H1 (cell line): Measurements from ENCODE around the gene TEN1. TPM values are rescaled to one million over a fixed set of nuclear protein-coding genes. Genes with fewer than 3 reads are reported as not detected.

Experiments
- CTCF ChIA-PET: fragments of 300-600 bp; sonication (Branson Sonifier 250); formaldehyde crosslinking; loops from one replicate; lab custom pipeline; 2021; ENCODE audit not compliant: partially characterized antibody; lab: Charles Lee
- POLR2A ChIA-PET: fragments of 300-600 bp; sonication (Branson Sonifier 250); formaldehyde crosslinking; loops from one replicate; lab custom pipeline; 2021; ENCODE audit warnings: inconsistent platforms; ENCODE audit not compliant: partially characterized antibody; lab: Charles Lee
- DNase-seq, 2 experiments: peaks; one replicate each; pipeline versions ENCODE4 v3.0.0 to v3.0.0-alpha.2; 2010 to 2022; ENCODE audit warnings: low spot score in 2 of 2, low read depth in 1 of 2, mixed read lengths in 1 of 2
- FAIRE-seq: peaks from 2 replicates; lab custom pipeline; 2011; peaks lifted over from hg19 to GRCh38; lab: Jason Lieb, UNC
- H2AFZ ChIP-seq: 2 replicates; pipeline ENCODE4 v1.8.1; 2012; ENCODE audit warnings: low read length, inconsistent platforms
- H2AK5ac ChIP-seq: 2 replicates; pipeline ENCODE4 v1.6.1; 2013; ENCODE audit warnings: low read depth, low read length
- H2BK120ac ChIP-seq: replicated peaks from 2 replicates; pipeline ENCODE3; 2013; ENCODE audit warnings: low read depth, low read length, inconsistent platforms
- H2BK12ac ChIP-seq: 2 replicates; pipeline ENCODE4 v1.6.1; 2013; ENCODE audit warnings: low read depth, low read length
- H2BK15ac ChIP-seq: 2 replicates; pipeline ENCODE4 v1.6.1; 2013; ENCODE audit warnings: low read length
- H2BK20ac ChIP-seq: 2 replicates; pipeline ENCODE4 v1.6.1; 2013; ENCODE audit warnings: low read length
- H2BK5ac ChIP-seq: 2 replicates; pipeline ENCODE4 v1.6.1; 2013; ENCODE audit warnings: low read depth, low read length
- H3K14ac ChIP-seq: 2 replicates; pipeline ENCODE4 v1.6.1; 2013; ENCODE audit warnings: inconsistent platforms; ENCODE audit not compliant: insufficient read length
- H3K18ac ChIP-seq: 2 replicates; pipeline ENCODE4 v1.6.1; 2013; ENCODE audit warnings: low read length; ENCODE audit errors: extremely low read depth
- H3K23ac ChIP-seq: 2 replicates; pipeline ENCODE4 v1.6.1; 2013; ENCODE audit warnings: inconsistent platforms; ENCODE audit not compliant: insufficient read length
- H3K23me2 ChIP-seq: 2 replicates; pipeline ENCODE4 v1.6.1; 2013; ENCODE audit warnings: low read depth, low read length
- H3K27ac ChIP-seq: 2 replicates; pipeline ENCODE4 v1.6.1; 2011; ENCODE audit warnings: low read depth, low read length, inconsistent platforms
- H3K27me3 ChIP-seq, 4 experiments: replicated peaks in 1 of 4; 1 replicate in 1 of 4; 2 replicates in 3 of 4; pipeline versions ENCODE4 v1.6.1 to v1.8.1; 2011 to 2013; ENCODE audit warnings: low read length in 3 of 4, mild to moderate bottlenecking in 3 of 4, inconsistent platforms in 2 of 4, mixed read lengths in 2 of 4, moderate library complexity in 1 of 4; ENCODE audit not compliant: control insufficient read depth in 3 of 4, insufficient read depth in 3 of 4; ENCODE audit errors: extremely low read depth in 1 of 4
- H3K36me3 ChIP-seq, 4 experiments: 2 replicates each; pipeline versions ENCODE4 v1.6.1 to v1.8.1; 2011 to 2013; ENCODE audit warnings: mild to moderate bottlenecking in 4 of 4, low read length in 3 of 4, moderate library complexity in 2 of 4, control low read depth in 1 of 4, inconsistent platforms in 1 of 4; ENCODE audit not compliant: insufficient read depth in 4 of 4, control insufficient read depth in 2 of 4
- H3K4ac ChIP-seq: replicated peaks from 2 replicates; pipeline ENCODE3; 2013; ENCODE audit warnings: low read length, low read depth, mixed read lengths, inconsistent platforms; ENCODE audit not compliant: insufficient read length
- H3K4me1 ChIP-seq, 4 experiments: replicated peaks in 1 of 4; 1 replicate in 1 of 4; 2 replicates in 3 of 4; pipeline versions ENCODE4 v1.6.1 to v1.8.1; 2011 to 2013; ENCODE audit warnings: low read length in 3 of 4, inconsistent platforms in 2 of 4, mixed read lengths in 1 of 4; ENCODE audit not compliant: insufficient read depth in 4 of 4, control insufficient read depth in 3 of 4
- H3K4me2 ChIP-seq, 2 experiments: 2 replicates each; pipeline versions ENCODE4 v1.6.1 to v1.8.1; 2011 to 2013; ENCODE audit warnings: low read depth in 2 of 2, low read length in 2 of 2, control low read depth in 1 of 2, inconsistent platforms in 1 of 2, mild to moderate bottlenecking in 1 of 2; ENCODE audit not compliant: insufficient read depth in 1 of 2
- H3K4me3 ChIP-seq, 4 experiments: fragments of 200-600, 300-600 bp in 1 of 4; sonication (generic), shearing (Covaris generic), sonication (Bioruptor Twin) in 1 of 4; 2 replicates each; pipeline versions ENCODE4 v1.5.1 to v1.8.1; 2011 to 2016; ENCODE audit warnings: low read length in 4 of 4, low read depth in 3 of 4, control low read depth in 2 of 4, inconsistent platforms in 2 of 4, mild to moderate bottlenecking in 2 of 4, mixed read lengths in 1 of 4, moderate library complexity in 1 of 4; ENCODE audit not compliant: insufficient read depth in 2 of 4; ENCODE audit errors: extremely low read depth in 1 of 4
- H3K56ac ChIP-seq: replicated peaks from 2 replicates; pipeline ENCODE3; 2013; ENCODE audit warnings: low read depth, mild to moderate bottlenecking, mixed read lengths, low read length, inconsistent platforms; ENCODE audit not compliant: insufficient read length
- H3K79me1 ChIP-seq: 2 replicates; pipeline ENCODE4 v1.6.1; 2013; ENCODE audit warnings: low read depth, low read length, control low read depth
- H3K79me2 ChIP-seq, 2 experiments: 2 replicates each; pipeline versions ENCODE4 v1.6.1 to v1.8.1; 2012 to 2013; ENCODE audit warnings: low read length in 2 of 2, mild to moderate bottlenecking in 2 of 2, inconsistent platforms in 1 of 2; ENCODE audit not compliant: insufficient read depth in 2 of 2, control insufficient read depth in 1 of 2
- H3K9ac ChIP-seq, 4 experiments: replicated peaks in 1 of 4; 1 replicate in 1 of 4; 2 replicates in 3 of 4; pipeline versions ENCODE4 v1.6.1 to v1.8.1; 2011 to 2013; ENCODE audit warnings: low read depth in 3 of 4, low read length in 3 of 4, control low read depth in 2 of 4, mild to moderate bottlenecking in 2 of 4, moderate library complexity in 2 of 4, inconsistent platforms in 1 of 4; ENCODE audit errors: extremely low read depth in 1 of 4
- H3K9me3 ChIP-seq, 2 experiments: 2 replicates each; pipeline versions ENCODE4 v1.6.1 to v1.8.1; 2012 to 2013; ENCODE audit warnings: mild to moderate bottlenecking in 2 of 2, moderate library complexity in 2 of 2, control low read depth in 1 of 2, inconsistent platforms in 1 of 2, low read depth in 1 of 2, low read length in 1 of 2, mixed read lengths in 1 of 2; ENCODE audit not compliant: insufficient read depth in 2 of 2
- H4K20me1 ChIP-seq, 2 experiments: replicated peaks in 1 of 2; 2 replicates each; pipeline versions ENCODE3 to v1.8.1; 2011 to 2013; ENCODE audit warnings: inconsistent platforms in 2 of 2, low read length in 2 of 2, mild to moderate bottlenecking in 1 of 2; ENCODE audit not compliant: insufficient read depth in 2 of 2, control insufficient read depth in 1 of 2
- H4K5ac ChIP-seq: 2 replicates; pipeline ENCODE4 v1.6.1; 2013; ENCODE audit warnings: low read length, low read depth, mixed read lengths, inconsistent platforms; ENCODE audit not compliant: insufficient read length
- H4K8ac ChIP-seq: 2 replicates; pipeline ENCODE4 v1.8.0; 2013; ENCODE audit warnings: mild to moderate bottlenecking, moderate library complexity, low read length, inconsistent platforms; ENCODE audit not compliant: insufficient read depth; ENCODE audit errors: extremely low read depth
- H4K91ac ChIP-seq: replicated peaks from 2 replicates; pipeline ENCODE3; 2013; ENCODE audit warnings: low read length, mixed read lengths, inconsistent platforms; ENCODE audit not compliant: insufficient read length
- TAF1 ChIP-seq: IDR thresholded peaks from 2 replicates; pipeline ENCODE4 v1.6.1; 2011; ENCODE audit warnings: mild to moderate bottlenecking, low read depth, low read length
- TCF12 ChIP-seq: IDR thresholded peaks from 2 replicates; pipeline ENCODE4 v1.6.1; 2011; ENCODE audit warnings: low read depth, mild to moderate bottlenecking, low read length
- WGBS, 2 experiments: shearing (Covaris generic) in 1 of 2; methylation state at CpG; one replicate each; pipeline versions ENCODE4 v1.1.6 to v1.1.7; 2013 to 2015; ENCODE audit warnings: low lambda C conversion rate in 2 of 2, mixed read lengths in 2 of 2, inconsistent platforms in 1 of 2, low coverage in 1 of 2, missing lambda C conversion rate in 1 of 2; ENCODE audit not compliant: insufficient replicate concordance in 2 of 2, insufficient coverage in 1 of 2, insufficient read length in 1 of 2; ENCODE audit errors: extremely low coverage in 1 of 2, missing lambda C conversion rate in 1 of 2; 5-methylcytosine and 5-hydroxymethylcytosine counted together
- polyA plus RNA-seq, 7 experiments: library from polyadenylated mRNA; depleted of rRNA in 3 of 7; stranded (reverse) in 5 of 7; unstranded in 2 of 7; fragments of >200 nt in 5 of 7; fragments of 200-250 nt in 2 of 7; gene quantifications; 1 replicate in 5 of 7; 2 replicates in 1 of 7; 4 replicates in 1 of 7; pipeline versions ENCODE4 v1.2.1 to v1.2.3, GENCODE V29; 2011 to 2013; ENCODE audit warnings: missing spikeins in 2 of 7, mixed read lengths in 2 of 7
- total RNA-seq: library from RNA; stranded (reverse); fragmentation: NEBNext Ultra II Directional; extraction: Animal tissue kit (Norgen Biotek cat#: 25700); gene quantifications from 2 replicates; pipeline ENCODE4 v1.2.1, GENCODE V29; 2021

The TEN1 gene
- total and polyA plus RNA-seq, 2 of the 8 experiments (the other 6 are each of a cell fraction or from before 2014, with no cell fraction given): 15.9 to 18.7 TPM

DNA sequence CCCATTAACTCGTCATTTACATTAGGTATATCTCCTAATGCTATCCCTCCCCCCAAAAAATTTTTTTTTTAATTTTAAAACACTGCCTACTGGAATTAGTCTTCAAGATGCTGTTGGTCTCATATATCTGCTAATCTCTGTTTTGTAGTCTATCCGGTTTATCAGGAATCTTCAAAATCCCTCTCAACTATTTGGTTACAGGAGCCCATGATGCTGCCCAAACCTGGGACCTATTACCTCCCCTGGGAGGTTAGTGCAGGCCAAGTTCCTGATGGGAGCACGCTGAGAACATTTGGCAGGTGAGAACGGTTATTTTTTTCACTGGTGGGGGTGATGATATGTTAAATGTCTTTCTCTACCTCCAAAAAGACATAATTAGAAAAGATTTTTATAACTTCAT is 6.9 kb downstream of the TEN1 start:
- Histone ChIP-seq H3K23ac (no peak overlapping the region), H3K4me2 (no peak overlapping the region), H4K91ac (no peak overlapping the region), H3K9ac (no peak overlapping the region), H4K20me1 (no peaks in the 10 kb centered on the region), H3K27ac (no peak overlapping the region), H3K14ac (no peak overlapping the region), H2BK15ac (no peak overlapping the region), H4K5ac (no peak overlapping the region), H3K23me2 (no peaks in the 10 kb centered on the region), H3K4me1 (peaks cover 7 to 13% (median 10%) of the 10 kb centered on the region in 4 experiments), H3K9me3 (no peaks in the 10 kb centered on the region), H3K79me2 (peaks cover 0 to 16% of the 10 kb centered on the region in 2 experiments; a peak in 1 of 4 replicates), H3K27me3 (no peaks in the 10 kb centered on the region), H4K8ac (no peak overlapping the region), H2BK20ac (no peak overlapping the region), H2AK5ac (no peak overlapping the region), H3K4ac (no peak overlapping the region), H3K56ac (no peak overlapping the region), H2BK120ac (no peak overlapping the region), H3K36me3 (peaks cover 0 to 3% (median 1%) of the 10 kb centered on the region in 4 experiments; a peak in 4 of 8 replicates), H3K4me3 (no peak overlapping the region), H2AFZ (no peak overlapping the region), H2BK5ac (no peak overlapping the region), H3K79me1 (0 out of 2 replicates have a peak, but pooled peaks cover 3% of the 10 kb centered on the region), H3K18ac (no peak overlapping the region), H2BK12ac (no peak overlapping the region)
- TF ChIP-seq TAF1 (no peak), TCF12 (no peak)
- CTCF ChIA-PET: interaction anchor here (0.7 to 2.7 kb wide), 3 partner anchors 14 to 264 kb away, joined by 3 to 19 read pairs (median 15); partner anchors contain the start of gene CDK3
- WGBS, 2 experiments: 91% methylated on average over 4 of the region's 4 CpGs; no CpG with 5 or more reads in 1 of the 2 experiments
- POLR2A ChIA-PET: no interaction called here
- DNase-seq (no peak), FAIRE-seq (no peak)
